K562 (cell line): ENCODE measurements around the gene UFC1.

Source experiments
- BRCA1 ChIP-seq, 2 experiments: fragments of 450-650 bp in 1 of 2; sonication (generic) in 1 of 2; formaldehyde crosslinking in 1 of 2; IDR thresholded peaks; 2 replicates each; pipeline versions ENCODE4 v1.5.0 to v1.6.1; 2017 to 2020; ENCODE audit warnings: mild to moderate bottlenecking in 1 of 2, missing genetic modification reagents in 1 of 2
- GABPA ChIP-seq: fragments of 200-800 bp; sonication (Bioruptor generic); conservative IDR thresholded peaks from 2 replicates; pipeline ENCODE4 v1.6.1; 2016; ENCODE audit warnings: low read depth, missing genetic modification characterization, missing compliant biosample characterization
- KAT2B ChIP-seq: IDR thresholded peaks from one replicate; pipeline ENCODE4 v1.6.1; 2012; ENCODE audit warnings: low read depth, mild to moderate bottlenecking, control low read depth, inconsistent platforms, low read length, moderate library complexity
- SMC3 ChIP-seq: conservative IDR thresholded peaks from 2 replicates; pipeline ENCODE4 v1.6.1; 2011; ENCODE audit warnings: low read depth, low read length, improper control_type of control experiment; ENCODE audit not compliant: insufficient read depth
- THAP7 ChIP-seq: fragments of 250-450 bp; sonication (Bioruptor Pico); IDR thresholded peaks from 2 replicates; pipeline ENCODE4 v1.5.0; 2021
- ZSCAN29 ChIP-seq: fragments of 450-650 bp; IDR thresholded peaks from 2 replicates; pipeline ENCODE4 v1.6.1; 2017

GRCh38 chr1:161128591-161129420 lies 25.0 kb upstream of the UFC1 start:
- TF ChIP-seq THAP7 = no peak
- no peak for TF ChIP-seq ZSCAN29
- TF ChIP-seq BRCA1 (IDR thresholded peaks at IDR 0.05) = no peak
- TF ChIP-seq BRCA1 (CRISPR knock-in tag; IDR thresholded peaks at IDR 0.05) = no peak
- TF ChIP-seq GABPA (tag) = no peak
- TF ChIP-seq SMC3 = no peak
- no peak for TF ChIP-seq KAT2B
